NCI-H82 (cell line): Measurements from ENCODE around the gene GP9.
"Not testable (repeated sequence)": the region's sequence is repeated elsewhere in the genome, so short reads cannot be mapped to it uniquely, and the experiment has no call there.

Experiments used
- DNase-seq: peaks from one replicate; lab custom pipeline; 2025; lab: John Stamatoyannopoulos, UW

GP9 gene

GRCh38 chr3:129070086-129070885 is 9.7 kb downstream of the GP9 start:
- DNase-seq, result no peak

GRCh38 chr3:129077222-129077621 is 16.6 kb downstream of the GP9 start:
- no peak for DNase-seq

- no peak for DNase-seq
Observed at GRCh38 chr3:129078510-129078909, 17.9 kb downstream of the GP9 start.

- no peak for DNase-seq
Observed at GRCh38 chr3:129081503-129081902, 20.9 kb downstream of the GP9 start.

GRCh38 chr3:129082026-129082425 is 21.4 kb downstream of the GP9 start:
- no peak for DNase-seq

- no peak for DNase-seq
Observed at GRCh38 chr3:129084501-129084900, 23.9 kb downstream of the GP9 start.

- no peak for DNase-seq
Observed at GRCh38 chr3:129085165-129085715, 24.7 kb downstream of the GP9 start.

- no peak for DNase-seq
Observed at GRCh38 chr3:129085818-129086217, 25.2 kb downstream of the GP9 start.

GRCh38 chr3:129087138-129087702 is 26.6 kb downstream of the GP9 start:
- DNase-seq, result no peak

GRCh38 chr3:129087904-129088303 is 27.3 kb downstream of the GP9 start:
- DNase-seq, result peak; percentile 63

- not testable (repeated sequence) for DNase-seq
Observed at GRCh38 chr3:129088312-129088711, 27.7 kb downstream of the GP9 start.

GRCh38 chr3:129095285-129095684 is 34.7 kb downstream of the GP9 start:
- no peak for DNase-seq

- DNase-seq, result no peak
Observed at GRCh38 chr3:129100274-129100673, 39.7 kb downstream of the GP9 start.

- no peak for DNase-seq
Observed at GRCh38 chr3:129101370-129102138, 41.0 kb downstream of the GP9 start.

- no peak for DNase-seq
Observed at GRCh38 chr3:129103296-129103695, 42.7 kb downstream of the GP9 start.

- DNase-seq, result no peak
Observed at GRCh38 chr3:129104051-129104450, 43.5 kb downstream of the GP9 start.

GRCh38 chr3:129104498-129105079 is 44.0 kb downstream of the GP9 start:
- peak; percentile 68 for DNase-seq

GRCh38 chr3:129105862-129106261 is 45.3 kb downstream of the GP9 start:
- no peak for DNase-seq

GRCh38 chr3:129106320-129106719 is 45.7 kb downstream of the GP9 start:
- DNase-seq, result peak; percentile 70

GRCh38 chr3:129106866-129107565 is 46.4 kb downstream of the GP9 start:
- DNase-seq, result no peak

GRCh38 chr3:129107793-129108192 is 47.2 kb downstream of the GP9 start:
- no peak for DNase-seq
